ENCODE results near the gene COMT. TPM values are rescaled to one million over a fixed set of nuclear protein-coding genes. Genes with fewer than 3 reads are reported as not detected.

COMT gene
- total and polyA plus RNA-seq, 9 of the 15 experiments (the other 6 are each of a cell fraction or from before 2014, with no cell fraction given) = 12.5 to 351 (median 155) TPM

DNA sequence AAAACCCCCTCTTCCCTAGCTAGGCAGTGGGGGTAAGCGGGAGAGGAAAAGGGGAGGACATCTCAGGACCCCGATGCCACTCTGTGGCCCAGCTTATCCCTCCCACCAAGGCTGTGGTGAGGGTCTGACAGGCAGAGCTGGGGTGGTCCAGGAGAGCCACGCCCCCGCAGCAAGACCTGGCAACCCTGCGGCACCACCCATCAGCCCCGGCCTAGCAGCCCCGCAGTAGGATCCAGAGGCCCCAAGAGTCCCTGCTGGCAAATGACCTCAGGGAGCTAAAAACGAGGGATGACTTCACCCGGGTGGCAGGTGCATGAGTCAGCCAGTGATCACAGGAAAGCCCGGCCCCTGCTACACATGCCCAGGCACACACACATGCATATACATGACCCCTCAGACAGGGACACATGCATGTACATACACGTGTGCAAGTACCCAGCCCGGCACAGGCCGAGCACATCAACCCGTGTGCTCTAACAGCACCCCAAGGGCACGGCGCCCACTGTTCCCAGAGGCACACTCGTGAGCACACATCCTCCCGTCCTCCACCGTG, 42.7 kb downstream of the COMT start (continued):
- TF ChIP-seq XRCC3 (IDR thresholded peaks at IDR 0.05) = no peak
- TF ChIP-seq SRSF3 (IDR thresholded peaks at IDR 0.05; ENCODE audit: insufficient read depth, low read length) = no peak
- no peak for TF ChIP-seq ZNF778 (CRISPR knock-in tag; IDR thresholded peaks at IDR 0.05)
- TF ChIP-seq KLF10 (CRISPR knock-in tag; IDR thresholded peaks at IDR 0.05) = no peak
- no peak for TF ChIP-seq NFIX (CRISPR knock-in tag; IDR thresholded peaks at IDR 0.05; ENCODE audit: low read depth)
- TF ChIP-seq, protein P1, sequence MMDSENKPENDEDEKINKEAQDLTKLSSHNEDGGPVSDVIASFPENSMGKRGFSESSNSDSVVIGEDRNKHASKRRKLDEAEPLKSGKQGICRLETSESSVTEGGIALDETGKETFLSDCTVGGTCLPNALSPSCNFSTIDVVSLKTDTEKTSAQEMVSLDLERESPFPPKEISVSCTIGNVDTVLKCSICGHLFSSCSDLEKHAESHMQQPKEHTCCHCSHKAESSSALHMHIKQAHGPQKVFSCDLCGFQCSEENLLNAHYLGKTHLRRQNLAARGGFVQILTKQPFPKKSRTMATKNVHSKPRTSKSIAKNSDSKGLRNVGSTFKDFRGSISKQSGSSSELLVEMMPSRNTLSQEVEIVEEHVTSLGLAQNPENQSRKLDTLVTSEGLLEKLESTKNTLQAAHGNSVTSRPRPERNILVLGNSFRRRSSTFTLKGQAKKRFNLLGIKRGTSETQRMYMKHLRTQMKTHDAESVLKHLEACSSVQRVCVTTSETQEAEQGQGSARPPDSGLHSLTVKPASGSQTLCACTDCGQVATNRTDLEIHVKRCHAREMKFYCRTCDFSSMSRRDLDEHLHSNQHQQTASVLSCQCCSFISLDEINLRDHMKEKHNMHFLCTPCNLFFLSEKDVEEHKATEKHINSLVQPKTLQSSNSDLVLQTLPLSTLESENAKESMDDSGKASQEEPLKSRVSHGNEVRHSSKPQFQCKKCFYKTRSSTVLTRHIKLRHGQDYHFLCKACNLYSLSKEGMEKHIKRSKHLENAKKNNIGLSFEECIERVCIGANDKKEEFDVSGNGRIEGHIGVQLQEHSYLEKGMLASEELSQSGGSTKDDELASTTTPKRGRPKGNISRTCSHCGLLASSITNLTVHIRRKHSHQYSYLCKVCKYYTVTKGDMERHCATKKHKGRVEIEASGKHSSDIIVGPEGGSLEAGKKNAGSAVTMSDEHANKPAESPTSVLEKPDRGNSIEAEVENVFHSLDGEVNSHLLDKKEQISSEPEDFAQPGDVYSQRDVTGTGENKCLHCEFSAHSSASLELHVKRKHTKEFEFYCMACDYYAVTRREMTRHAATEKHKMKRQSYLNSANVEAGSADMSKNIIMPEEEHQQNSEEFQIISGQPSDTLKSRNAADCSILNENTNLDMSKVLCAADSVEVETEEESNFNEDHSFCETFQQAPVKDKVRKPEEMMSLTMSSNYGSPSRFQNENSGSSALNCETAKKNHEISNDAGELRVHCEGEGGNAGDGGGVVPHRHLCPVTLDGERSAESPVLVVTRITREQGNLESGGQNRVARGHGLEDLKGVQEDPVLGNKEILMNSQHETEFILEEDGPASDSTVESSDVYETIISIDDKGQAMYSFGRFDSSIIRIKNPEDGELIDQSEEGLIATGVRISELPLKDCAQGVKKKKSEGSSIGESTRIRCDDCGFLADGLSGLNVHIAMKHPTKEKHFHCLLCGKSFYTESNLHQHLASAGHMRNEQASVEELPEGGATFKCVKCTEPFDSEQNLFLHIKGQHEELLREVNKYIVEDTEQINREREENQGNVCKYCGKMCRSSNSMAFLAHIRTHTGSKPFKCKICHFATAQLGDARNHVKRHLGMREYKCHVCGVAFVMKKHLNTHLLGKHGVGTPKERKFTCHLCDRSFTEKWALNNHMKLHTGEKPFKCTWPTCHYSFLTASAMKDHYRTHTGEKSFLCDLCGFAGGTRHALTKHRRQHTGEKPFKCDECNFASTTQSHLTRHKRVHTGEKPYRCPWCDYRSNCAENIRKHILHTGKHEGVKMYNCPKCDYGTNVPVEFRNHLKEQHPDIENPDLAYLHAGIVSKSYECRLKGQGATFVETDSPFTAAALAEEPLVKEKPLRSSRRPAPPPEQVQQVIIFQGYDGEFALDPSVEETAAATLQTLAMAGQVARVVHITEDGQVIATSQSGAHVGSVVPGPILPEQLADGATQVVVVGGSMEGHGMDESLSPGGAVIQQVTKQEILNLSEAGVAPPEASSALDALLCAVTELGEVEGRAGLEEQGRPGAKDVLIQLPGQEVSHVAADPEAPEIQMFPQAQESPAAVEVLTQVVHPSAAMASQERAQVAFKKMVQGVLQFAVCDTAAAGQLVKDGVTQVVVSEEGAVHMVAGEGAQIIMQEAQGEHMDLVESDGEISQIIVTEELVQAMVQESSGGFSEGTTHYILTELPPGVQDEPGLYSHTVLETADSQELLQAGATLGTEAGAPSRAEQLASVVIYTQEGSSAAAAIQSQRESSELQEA (IDR thresholded peaks at IDR 0.05; ENCODE audit: low read depth) = no peak
- no peak for TF ChIP-seq BMI1 (IDR thresholded peaks at IDR 0.05; ENCODE audit: low read length)
- TF ChIP-seq ZNF124 (CRISPR knock-in tag; IDR thresholded peaks at IDR 0.05) = no peak
- TF ChIP-seq, protein P2, sequence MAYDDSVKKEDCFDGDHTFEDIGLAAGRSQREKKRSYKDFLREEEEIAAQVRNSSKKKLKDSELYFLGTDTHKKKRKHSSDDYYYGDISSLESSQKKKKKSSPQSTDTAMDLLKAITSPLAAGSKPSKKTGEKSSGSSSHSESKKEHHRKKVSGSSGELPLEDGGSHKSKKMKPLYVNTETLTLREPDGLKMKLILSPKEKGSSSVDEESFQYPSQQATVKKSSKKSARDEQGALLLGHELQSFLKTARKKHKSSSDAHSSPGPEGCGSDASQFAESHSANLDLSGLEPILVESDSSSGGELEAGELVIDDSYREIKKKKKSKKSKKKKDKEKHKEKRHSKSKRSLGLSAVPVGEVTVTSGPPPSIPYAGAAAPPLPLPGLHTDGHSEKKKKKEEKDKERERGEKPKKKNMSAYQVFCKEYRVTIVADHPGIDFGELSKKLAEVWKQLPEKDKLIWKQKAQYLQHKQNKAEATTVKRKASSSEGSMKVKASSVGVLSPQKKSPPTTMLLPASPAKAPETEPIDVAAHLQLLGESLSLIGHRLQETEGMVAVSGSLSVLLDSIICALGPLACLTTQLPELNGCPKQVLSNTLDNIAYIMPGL (CRISPR knock-in tag; IDR thresholded peaks at IDR 0.05) = no peak
- no peak for TF ChIP-seq ZNF431 (CRISPR knock-in tag; IDR thresholded peaks at IDR 0.05)
- no peak for TF ChIP-seq MED1 (CRISPR knock-in tag; IDR thresholded peaks at IDR 0.05; ENCODE audit: borderline replicate concordance)
- TF ChIP-seq ZC3H4 (CRISPR knock-in tag; IDR thresholded peaks at IDR 0.05; ENCODE audit: borderline replicate concordance) = no peak
- no peak for TF ChIP-seq ZNF766 (CRISPR knock-in tag; conservative IDR thresholded peaks at IDR 0.05)
- TF ChIP-seq IRF2 (CRISPR knock-in tag; IDR thresholded peaks at IDR 0.05) = no peak
- TF ChIP-seq, protein P3, sequence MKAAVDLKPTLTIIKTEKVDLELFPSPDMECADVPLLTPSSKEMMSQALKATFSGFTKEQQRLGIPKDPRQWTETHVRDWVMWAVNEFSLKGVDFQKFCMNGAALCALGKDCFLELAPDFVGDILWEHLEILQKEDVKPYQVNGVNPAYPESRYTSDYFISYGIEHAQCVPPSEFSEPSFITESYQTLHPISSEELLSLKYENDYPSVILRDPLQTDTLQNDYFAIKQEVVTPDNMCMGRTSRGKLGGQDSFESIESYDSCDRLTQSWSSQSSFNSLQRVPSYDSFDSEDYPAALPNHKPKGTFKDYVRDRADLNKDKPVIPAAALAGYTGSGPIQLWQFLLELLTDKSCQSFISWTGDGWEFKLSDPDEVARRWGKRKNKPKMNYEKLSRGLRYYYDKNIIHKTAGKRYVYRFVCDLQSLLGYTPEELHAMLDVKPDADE (conservative IDR thresholded peaks at IDR 0.05; ENCODE audit: control insufficient read depth, low read depth, low read length) = 0 out of 2 replicates have a peak, but pooled peaks have one; percentile 14
- peak; percentile 97 for TF ChIP-seq JUND (IDR thresholded peaks at IDR 0.05; ENCODE audit: borderline replicate concordance, low read depth, low read length)
- peak; percentile 93; the same call in 2 of the 3 replicates for TF ChIP-seq JUND (tag; IDR thresholded peaks at IDR 0.05; ENCODE audit: borderline replicate concordance, low read depth, low read length)
- TF ChIP-seq U2AF2 (optimal IDR thresholded peaks at IDR 0.05; ENCODE audit: low read depth, low read length) = no peak
- TF ChIP-seq ZNF780A (CRISPR knock-in tag; IDR thresholded peaks at IDR 0.05) = no peak
